IMR-90 (cell line): ENCODE data around the gene LRRC8C.

Source experiments
- BHLHE40 ChIP-seq: fragments of 150-350 bp; IDR thresholded peaks from 2 replicates; pipeline ENCODE4 v1.6.1; 2016; ENCODE audit warnings: mild to moderate bottlenecking, low read depth, low read length
- FOS ChIP-seq: fragments of 150-350 bp; IDR thresholded peaks from 2 replicates; pipeline ENCODE4 v1.6.1; 2016; ENCODE audit warnings: low read depth, low read length
- MAZ ChIP-seq: IDR thresholded peaks from 2 replicates; pipeline ENCODE4 v1.6.1; 2012; ENCODE audit warnings: low read depth, mild to moderate bottlenecking, low read length, improper control_type of control experiment, moderate library complexity, borderline replicate concordance
- POLR2A ChIP-seq: IDR thresholded peaks from 2 replicates; pipeline ENCODE4 v1.6.1; 2012; ENCODE audit warnings: mild to moderate bottlenecking, low read depth, low read length
- RFX5 ChIP-seq: IDR thresholded peaks from 2 replicates; pipeline ENCODE4 v1.8.0; 2012; ENCODE audit warnings: low read depth, mild to moderate bottlenecking, low read length, moderate library complexity
- SMC3 ChIP-seq: fragments of 150-350 bp; IDR thresholded peaks from 2 replicates; pipeline ENCODE4 v1.6.1; 2016; ENCODE audit warnings: low read depth, mild to moderate bottlenecking, antibody characterized with exemption, low read length, moderate library complexity
- TF ChIP-seq, protein P1 (sequence below): conservative IDR thresholded peaks from 2 replicates; pipeline ENCODE4 v1.5.1; 2012; ENCODE audit warnings: mild to moderate bottlenecking, low read depth, low read length, improper control_type of control experiment
- TF ChIP-seq, protein P2 (sequence below): fragments of 150-350 bp; IDR thresholded peaks from 2 replicates; pipeline ENCODE4 v1.6.1; 2017; ENCODE audit warnings: mild to moderate bottlenecking, antibody characterized with exemption, low read length, low read depth

DNA sequence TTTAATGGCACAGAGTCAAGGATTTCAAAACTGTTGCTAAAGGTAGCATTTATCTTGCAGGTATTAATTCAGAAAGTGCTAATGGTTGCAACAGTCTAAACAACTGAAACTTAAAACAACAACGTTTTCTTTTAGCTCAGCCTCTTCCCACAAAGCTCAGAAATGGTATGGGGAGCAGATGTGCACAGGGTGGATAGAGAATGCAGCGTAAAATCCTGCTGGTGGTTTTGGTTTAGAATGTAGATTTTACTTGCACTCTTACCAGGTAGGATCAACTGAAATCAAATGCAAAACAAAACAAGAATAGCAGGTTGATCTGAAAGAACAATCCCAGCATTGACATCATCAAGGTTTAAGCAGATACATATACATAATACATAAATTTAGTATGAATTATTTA is 3.8 kb upstream of the LRRC8C start:
- TF ChIP-seq, protein P1, sequence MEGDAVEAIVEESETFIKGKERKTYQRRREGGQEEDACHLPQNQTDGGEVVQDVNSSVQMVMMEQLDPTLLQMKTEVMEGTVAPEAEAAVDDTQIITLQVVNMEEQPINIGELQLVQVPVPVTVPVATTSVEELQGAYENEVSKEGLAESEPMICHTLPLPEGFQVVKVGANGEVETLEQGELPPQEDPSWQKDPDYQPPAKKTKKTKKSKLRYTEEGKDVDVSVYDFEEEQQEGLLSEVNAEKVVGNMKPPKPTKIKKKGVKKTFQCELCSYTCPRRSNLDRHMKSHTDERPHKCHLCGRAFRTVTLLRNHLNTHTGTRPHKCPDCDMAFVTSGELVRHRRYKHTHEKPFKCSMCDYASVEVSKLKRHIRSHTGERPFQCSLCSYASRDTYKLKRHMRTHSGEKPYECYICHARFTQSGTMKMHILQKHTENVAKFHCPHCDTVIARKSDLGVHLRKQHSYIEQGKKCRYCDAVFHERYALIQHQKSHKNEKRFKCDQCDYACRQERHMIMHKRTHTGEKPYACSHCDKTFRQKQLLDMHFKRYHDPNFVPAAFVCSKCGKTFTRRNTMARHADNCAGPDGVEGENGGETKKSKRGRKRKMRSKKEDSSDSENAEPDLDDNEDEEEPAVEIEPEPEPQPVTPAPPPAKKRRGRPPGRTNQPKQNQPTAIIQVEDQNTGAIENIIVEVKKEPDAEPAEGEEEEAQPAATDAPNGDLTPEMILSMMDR = no peak
- TF ChIP-seq, protein P2, sequence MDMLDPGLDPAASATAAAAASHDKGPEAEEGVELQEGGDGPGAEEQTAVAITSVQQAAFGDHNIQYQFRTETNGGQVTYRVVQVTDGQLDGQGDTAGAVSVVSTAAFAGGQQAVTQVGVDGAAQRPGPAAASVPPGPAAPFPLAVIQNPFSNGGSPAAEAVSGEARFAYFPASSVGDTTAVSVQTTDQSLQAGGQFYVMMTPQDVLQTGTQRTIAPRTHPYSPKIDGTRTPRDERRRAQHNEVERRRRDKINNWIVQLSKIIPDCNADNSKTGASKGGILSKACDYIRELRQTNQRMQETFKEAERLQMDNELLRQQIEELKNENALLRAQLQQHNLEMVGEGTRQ = no peak
- TF ChIP-seq RFX5 = no peak
- no peak for TF ChIP-seq BHLHE40
- TF ChIP-seq POLR2A = no peak
- no peak for TF ChIP-seq SMC3
- TF ChIP-seq MAZ = no peak
- TF ChIP-seq FOS = no peak
